ENCODE measurements around the gene RABAC1. TPM values are rescaled to one million over a fixed set of nuclear protein-coding genes. Genes with fewer than 3 reads are reported as not detected.

Gene RABAC1
- total and polyA plus RNA-seq, 2 experiments from 2014 or later = 151 to 206 TPM

GRCh38 chr19:41912899-41913537 lies 46.1 kb downstream of the RABAC1 start:
- Histone ChIP-seq H2AFZ (no peak overlapping the region), H3F3A (replicated peaks; ENCODE audit: low read depth) (0 out of 2 replicates have a peak, but pooled peaks cover 3% of the 10 kb centered on the region), H3K36me3 (ENCODE audit: insufficient read depth) (no peaks in the 10 kb centered on the region), H3K4me3 (peak overlapping the region; percentile 54), H4K20me1 (replicated peaks; ENCODE audit: insufficient read depth) (no peaks in the 10 kb centered on the region; the same call in 1 of the 2 replicates), H3K9me2 (ENCODE audit: insufficient read depth) (no peaks in the 10 kb centered on the region), H3K27ac (ENCODE audit: low read depth) (no peak overlapping the region), H3K79me2 (replicated peaks; ENCODE audit: insufficient read depth) (no peaks in the 10 kb centered on the region), H3K27me3 (ENCODE audit: insufficient read depth) (peaks cover 94% of the 10 kb centered on the region), H3K4me1 (ENCODE audit: insufficient read depth) (peaks cover 5% of the 10 kb centered on the region; the same call in 1 of the 2 replicates), H3K4me2 (peak overlapping the region; percentile 76)
- H3K9me3 Mint-ChIP-seq = 0 out of 3 replicates have a peak, but pooled peaks cover 3% of the 10 kb centered on the region
- no peaks in the 10 kb centered on the region; the same call in 2 of the 3 replicates for H3K36me3 Mint-ChIP-seq (ENCODE audit: low read depth)
- TF ChIP-seq ZNF462 (CRISPR knock-in tag; IDR thresholded peaks at IDR 0.05) = no peak
- TF ChIP-seq ZNF331 (CRISPR knock-in tag; IDR thresholded peaks at IDR 0.05; ENCODE audit: low read depth) = no peak
- no peak for TF ChIP-seq POLR2AphosphoS5 (IDR thresholded peaks at IDR 0.05; ENCODE audit: low read depth)
- no peak for TF ChIP-seq JUNB (IDR thresholded peaks at IDR 0.05; ENCODE audit: unreplicated experiment)
- no peak for TF ChIP-seq EZH2phosphoT487 (IDR thresholded peaks at IDR 0.05; ENCODE audit: unreplicated experiment)
- TF ChIP-seq CTCF (conservative IDR thresholded peaks at IDR 0.05; ENCODE audit: low read depth in 2 of 2) = no peak
- TF ChIP-seq ZNF114 (CRISPR knock-in tag; IDR thresholded peaks at IDR 0.05) = no peak
- TF ChIP-seq ETS1 (IDR thresholded peaks at IDR 0.05) = no peak
- TF ChIP-seq REST (IDR thresholded peaks at IDR 0.05; ENCODE audit: unreplicated experiment) = no peak
- TF ChIP-seq CREB1 (CRISPR knock-in tag; IDR thresholded peaks at IDR 0.05; ENCODE audit: low read depth) = no peak
- TF ChIP-seq STAT1 (IDR thresholded peaks at IDR 0.05; ENCODE audit: unreplicated experiment) = no peak
- TF ChIP-seq NANOG (IDR thresholded peaks at IDR 0.05; ENCODE audit: borderline replicate concordance) = no peak
- TF ChIP-seq EZH2 (IDR thresholded peaks at IDR 0.05; ENCODE audit: low read depth, unreplicated experiment) = no peak
- DNase-seq (ENCODE audit: low spot score) (peak; percentile 76), ATAC-seq (peak; percentile 46)
- H3K4me1 Mint-ChIP-seq = peaks cover 11% of the 10 kb centered on the region
- no peak overlapping the region for H3K27ac Mint-ChIP-seq
- peaks cover 54% of the 10 kb centered on the region for H3K27me3 Mint-ChIP-seq (ENCODE audit: insufficient read depth, low read depth, poor library complexity)
- peak overlapping the region; percentile 67 for H3K4me3 Mint-ChIP-seq
